HEK293 (cell line): ENCODE results near the gene LRP3.

Experiments used
- CTCF ChIA-PET: fragments of 350-600 bp; formaldehyde crosslinking; extraction: SDS; loops from one replicate; lab custom pipeline; 2021; ENCODE audit warnings: antibody characterized with exemption; lab: Yijun Ruan, JAX
- POLR2A ChIA-PET: fragments of 300-600 bp; formaldehyde crosslinking; extraction: SDS; loops from one replicate; lab custom pipeline; 2020; ENCODE audit warnings: antibody characterized with exemption, inconsistent platforms; lab: Yijun Ruan, JAX
- H3K27ac ChIP-seq: fragments of 200-500 bp; sonication (Bioruptor generic); 2 replicates; pipeline ENCODE4 v1.5.1; 2014; ENCODE audit warnings: low read depth, low read length, control low read depth, inconsistent platforms; ENCODE audit errors: extremely low read depth
- H3K36me3 ChIP-seq, 2 experiments: fragments of 200-500 bp in 1 of 2; sonication (Bioruptor generic) in 1 of 2; 1 replicate in 1 of 2; 2 replicates in 1 of 2; pipeline ENCODE4 v1.5.1; 2014 to 2017; ENCODE audit warnings: inconsistent platforms in 2 of 2, low read length in 2 of 2; ENCODE audit not compliant: control insufficient read depth in 2 of 2, insufficient read depth in 1 of 2
- H3K4me1 ChIP-seq: fragments of 200-500 bp; sonication (Bioruptor generic); 2 replicates; pipeline ENCODE4 v1.5.1; 2014; ENCODE audit warnings: mild to moderate bottlenecking, low read length, inconsistent platforms; ENCODE audit not compliant: control insufficient read depth, insufficient read depth
- H3K4me3 ChIP-seq: 2 replicates; pipeline ENCODE4 v1.5.1; 2011; ENCODE audit warnings: low read depth, mild to moderate bottlenecking, control low read depth, low read length, moderate library complexity
- H3K9me3 ChIP-seq: fragments of 200-500 bp; sonication (Bioruptor generic); 2 replicates; pipeline ENCODE4 v1.5.1; 2014; ENCODE audit warnings: low read depth, low read length, inconsistent platforms; ENCODE audit not compliant: control insufficient read depth, insufficient read depth
- GLIS2 ChIP-seq: fragments of 450-650 bp; formaldehyde crosslinking; IDR thresholded peaks from 2 replicates; pipeline ENCODE4 v1.5.1; 2016; ENCODE audit warnings: missing biosample characterization, missing genetic modification characterization
- HOXA7 ChIP-seq: sonication (generic); formaldehyde crosslinking; IDR thresholded peaks from 2 replicates; pipeline ENCODE4 v1.8.1; 2022; ENCODE audit warnings: missing genetic modification reagents, borderline replicate concordance
- MZF1 ChIP-seq: fragments of 450-650 bp; formaldehyde crosslinking; IDR thresholded peaks from 2 replicates; pipeline ENCODE4 v1.5.1; 2017; ENCODE audit warnings: missing biosample characterization, missing genetic modification characterization, borderline replicate concordance
- TSHZ1 ChIP-seq: fragments of 450-650 bp; formaldehyde crosslinking; IDR thresholded peaks from 2 replicates; pipeline ENCODE4 v1.5.1; 2016; ENCODE audit warnings: missing biosample characterization, missing genetic modification characterization, borderline replicate concordance
- ZBTB7A ChIP-seq: fragments of 450-650 bp; formaldehyde crosslinking; IDR thresholded peaks from 2 replicates; pipeline ENCODE4 v1.5.1; 2016; ENCODE audit warnings: low read depth, missing biosample characterization, missing genetic modification characterization
- ZNF121 ChIP-seq: fragments of 450-650 bp; formaldehyde crosslinking; IDR thresholded peaks from 2 replicates; pipeline ENCODE4 v1.5.1; 2016; ENCODE audit warnings: missing biosample characterization, missing genetic modification characterization
- ZNF248 ChIP-seq: fragments of 450-650 bp; formaldehyde crosslinking; IDR thresholded peaks from 2 replicates; pipeline ENCODE4 v1.5.1; 2017; ENCODE audit warnings: missing biosample characterization, missing genetic modification characterization
- ZNF311 ChIP-seq: fragments of 450-650 bp; formaldehyde crosslinking; IDR thresholded peaks from 2 replicates; pipeline ENCODE4 v1.5.1; 2017; ENCODE audit warnings: missing biosample characterization, missing genetic modification characterization, borderline replicate concordance
- ZNF423 ChIP-seq: fragments of 450-650 bp; formaldehyde crosslinking; IDR thresholded peaks from 2 replicates; pipeline ENCODE4 v1.5.1; 2016; ENCODE audit warnings: missing biosample characterization, missing genetic modification characterization
- ZNF610 ChIP-seq: fragments of 450-650 bp; formaldehyde crosslinking; IDR thresholded peaks from 2 replicates; pipeline ENCODE4 v1.5.1; 2016; ENCODE audit warnings: missing biosample characterization, missing genetic modification characterization, borderline replicate concordance
- TF ChIP-seq, protein P1 (sequence below): fragments of 450-650 bp; formaldehyde crosslinking; IDR thresholded peaks from 2 replicates; pipeline ENCODE4 v1.5.1; 2016; ENCODE audit warnings: missing biosample characterization, missing genetic modification characterization
- TF ChIP-seq, protein P2 (sequence below): fragments of 450-650 bp; formaldehyde crosslinking; optimal IDR thresholded peaks from 2 replicates; pipeline ENCODE3; 2016; ENCODE audit warnings: missing biosample characterization, mild to moderate bottlenecking, missing genetic modification characterization

Gene LRP3

DNA sequence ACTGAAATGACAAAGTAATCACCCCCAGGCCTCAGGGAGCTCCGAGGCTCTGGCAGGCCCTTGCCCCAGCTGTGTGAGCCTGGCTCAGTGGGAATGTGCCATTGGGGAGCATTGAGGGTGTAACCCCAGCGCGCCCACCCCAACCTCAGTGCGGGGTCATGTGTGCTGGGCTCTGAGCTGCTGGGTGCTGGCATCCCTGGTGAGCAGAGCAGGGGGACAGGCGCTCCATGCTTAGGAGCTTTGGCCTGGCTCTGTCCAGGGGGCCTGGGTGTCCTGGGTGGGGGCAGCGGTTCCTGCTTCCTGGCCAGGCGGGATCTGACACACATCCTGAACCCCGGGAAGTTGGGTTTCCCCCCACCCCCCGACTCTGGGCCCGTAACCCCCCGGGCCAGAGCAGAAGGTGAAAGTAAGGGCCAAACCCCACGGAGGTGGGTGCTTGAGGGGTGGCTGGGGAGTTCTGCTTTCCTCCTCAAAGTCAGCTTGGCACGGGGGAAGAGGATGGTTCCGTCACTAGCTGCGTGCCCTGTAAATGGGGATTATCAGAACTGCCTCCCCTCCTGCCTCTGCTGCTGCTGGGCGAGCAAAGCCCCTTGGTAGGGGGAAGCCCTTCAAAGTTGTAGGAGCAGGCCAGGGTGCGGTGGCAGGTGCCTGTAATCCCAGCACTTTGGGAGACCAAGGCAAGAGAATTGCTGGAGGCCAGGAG, 1.7 kb downstream of the LRP3 start (continued):
- no peak for TF ChIP-seq ZNF311
- no peak for TF ChIP-seq TSHZ1 (tag by site-specific recombination)
- TF ChIP-seq, protein P1, sequence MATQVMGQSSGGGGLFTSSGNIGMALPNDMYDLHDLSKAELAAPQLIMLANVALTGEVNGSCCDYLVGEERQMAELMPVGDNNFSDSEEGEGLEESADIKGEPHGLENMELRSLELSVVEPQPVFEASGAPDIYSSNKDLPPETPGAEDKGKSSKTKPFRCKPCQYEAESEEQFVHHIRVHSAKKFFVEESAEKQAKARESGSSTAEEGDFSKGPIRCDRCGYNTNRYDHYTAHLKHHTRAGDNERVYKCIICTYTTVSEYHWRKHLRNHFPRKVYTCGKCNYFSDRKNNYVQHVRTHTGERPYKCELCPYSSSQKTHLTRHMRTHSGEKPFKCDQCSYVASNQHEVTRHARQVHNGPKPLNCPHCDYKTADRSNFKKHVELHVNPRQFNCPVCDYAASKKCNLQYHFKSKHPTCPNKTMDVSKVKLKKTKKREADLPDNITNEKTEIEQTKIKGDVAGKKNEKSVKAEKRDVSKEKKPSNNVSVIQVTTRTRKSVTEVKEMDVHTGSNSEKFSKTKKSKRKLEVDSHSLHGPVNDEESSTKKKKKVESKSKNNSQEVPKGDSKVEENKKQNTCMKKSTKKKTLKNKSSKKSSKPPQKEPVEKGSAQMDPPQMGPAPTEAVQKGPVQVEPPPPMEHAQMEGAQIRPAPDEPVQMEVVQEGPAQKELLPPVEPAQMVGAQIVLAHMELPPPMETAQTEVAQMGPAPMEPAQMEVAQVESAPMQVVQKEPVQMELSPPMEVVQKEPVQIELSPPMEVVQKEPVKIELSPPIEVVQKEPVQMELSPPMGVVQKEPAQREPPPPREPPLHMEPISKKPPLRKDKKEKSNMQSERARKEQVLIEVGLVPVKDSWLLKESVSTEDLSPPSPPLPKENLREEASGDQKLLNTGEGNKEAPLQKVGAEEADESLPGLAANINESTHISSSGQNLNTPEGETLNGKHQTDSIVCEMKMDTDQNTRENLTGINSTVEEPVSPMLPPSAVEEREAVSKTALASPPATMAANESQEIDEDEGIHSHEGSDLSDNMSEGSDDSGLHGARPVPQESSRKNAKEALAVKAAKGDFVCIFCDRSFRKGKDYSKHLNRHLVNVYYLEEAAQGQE: no peak
- TF ChIP-seq GLIS2 (tag by site-specific recombination): peak; percentile 56
- TF ChIP-seq HOXA7 (CRISPR knock-in tag): 0 out of 2 replicates have a peak, but pooled peaks have one; percentile 65
- TF ChIP-seq ZNF121 (tag by site-specific recombination): no peak
- TF ChIP-seq ZNF423 (tag by site-specific recombination): peak; percentile 66
- TF ChIP-seq MZF1 (tag by site-specific recombination): peak; percentile 89
- TF ChIP-seq, all 188 proteins: peak for 12

DNA sequence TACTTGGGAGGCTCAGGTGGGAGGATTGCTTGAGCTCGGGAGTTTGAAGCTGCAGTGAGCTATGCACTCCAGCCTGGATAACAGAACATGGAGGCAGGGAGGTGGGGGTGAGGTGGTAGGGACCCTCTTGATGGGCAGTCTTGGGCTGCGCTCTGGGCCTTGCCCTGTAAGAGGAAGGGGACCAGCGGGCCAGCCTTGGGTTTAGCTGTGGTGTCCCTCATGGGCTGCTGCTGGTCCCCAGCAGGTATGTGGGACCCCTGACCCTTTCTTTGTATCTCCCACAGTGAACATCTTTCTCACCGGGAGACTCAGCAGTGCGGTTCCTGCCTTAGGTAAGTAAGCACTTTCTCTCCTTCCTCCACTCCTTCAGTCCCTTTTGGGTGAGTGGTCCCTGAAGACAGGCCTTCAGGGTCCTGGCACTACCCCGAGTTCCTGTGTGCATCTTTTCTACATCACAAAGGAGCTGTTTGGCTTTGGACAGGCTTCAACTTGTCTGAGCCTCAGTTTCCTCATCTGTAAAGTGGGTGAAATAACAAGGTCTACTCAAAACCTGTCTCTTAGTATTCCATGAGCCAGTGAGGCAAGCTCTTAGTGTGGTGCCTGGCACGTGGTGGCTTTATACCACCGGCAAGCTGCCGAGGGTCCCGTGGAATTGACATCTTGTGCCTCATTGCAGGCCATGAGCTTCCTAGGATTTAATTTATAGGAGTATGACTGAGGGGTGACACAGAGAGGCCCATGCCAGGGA, 2.5 kb downstream of the LRP3 start:
- no peaks in the 10 kb centered on the region for H3K9me3 ChIP-seq
- TF ChIP-seq ZBTB7A (tag by site-specific recombination) (peak; percentile 19; the same call in 1 of the 2 replicates), ZNF248 (tag by site-specific recombination) (no peak), ZNF610 (tag by site-specific recombination) (no peak)
- TF ChIP-seq, protein P2, sequence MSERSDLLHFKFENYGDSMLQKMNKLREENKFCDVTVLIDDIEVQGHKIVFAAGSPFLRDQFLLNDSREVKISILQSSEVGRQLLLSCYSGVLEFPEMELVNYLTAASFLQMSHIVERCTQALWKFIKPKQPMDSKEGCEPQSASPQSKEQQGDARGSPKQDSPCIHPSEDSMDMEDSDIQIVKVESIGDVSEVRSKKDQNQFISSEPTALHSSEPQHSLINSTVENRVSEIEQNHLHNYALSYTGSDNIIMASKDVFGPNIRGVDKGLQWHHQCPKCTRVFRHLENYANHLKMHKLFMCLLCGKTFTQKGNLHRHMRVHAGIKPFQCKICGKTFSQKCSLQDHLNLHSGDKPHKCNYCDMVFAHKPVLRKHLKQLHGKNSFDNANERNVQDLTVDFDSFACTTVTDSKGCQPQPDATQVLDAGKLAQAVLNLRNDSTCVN (tag by site-specific recombination): peak; percentile 9
- peaks cover 10% of the 10 kb centered on the region for H3K4me1 ChIP-seq
- no peak overlapping the region for H3K27ac ChIP-seq
- H3K36me3 ChIP-seq: peaks cover 31 to 47% of the 10 kb centered on the region in 2 experiments
- H3K4me3 ChIP-seq: no peak overlapping the region
- POLR2A ChIA-PET: interaction anchor here (1.1 to 5.2 kb wide), 4 partner anchors 12 to 20 kb away, joined by 3 to 30 read pairs (median 6); no protein-coding TSS in a partner anchor
- CTCF ChIA-PET: interaction anchor here (0.7 to 6.4 kb wide), 8 partner anchors 12 to 71 kb away, joined by 3 to 75 read pairs (median 6); no protein-coding TSS in a partner anchor
